Astrocyte of the spinal cord (primary cell): ENCODE measurements around the gene GSTA4.
"Not testable (repeated sequence)": the region's sequence is repeated elsewhere in the genome, so short reads cannot be mapped to it uniquely, and the experiment has no call there.

Experiments
- DNase-seq: peaks from one replicate; pipeline ENCODE4 v3.0.0; 2011; ENCODE audit warnings: low read depth, low spot score
- H3K4me3 ChIP-seq: 2 replicates; pipeline ENCODE4 v1.5.1; 2011; ENCODE audit warnings: low read depth, mild to moderate bottlenecking, low read length, moderate library complexity
- in situ Hi-C: cut with HindIII; loops from 2 replicates; pipeline ENCODE4 v1.10.0; 2017; ENCODE audit warnings: low sequenced_read_pairs
- TF ChIP-seq, protein P1 (sequence below): IDR thresholded peaks from 2 replicates; pipeline ENCODE4 v1.5.1; 2012; ENCODE audit warnings: low read depth, mild to moderate bottlenecking, low read length, inconsistent platforms

Gene GSTA4, protein sequence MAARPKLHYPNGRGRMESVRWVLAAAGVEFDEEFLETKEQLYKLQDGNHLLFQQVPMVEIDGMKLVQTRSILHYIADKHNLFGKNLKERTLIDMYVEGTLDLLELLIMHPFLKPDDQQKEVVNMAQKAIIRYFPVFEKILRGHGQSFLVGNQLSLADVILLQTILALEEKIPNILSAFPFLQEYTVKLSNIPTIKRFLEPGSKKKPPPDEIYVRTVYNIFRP

DNA sequence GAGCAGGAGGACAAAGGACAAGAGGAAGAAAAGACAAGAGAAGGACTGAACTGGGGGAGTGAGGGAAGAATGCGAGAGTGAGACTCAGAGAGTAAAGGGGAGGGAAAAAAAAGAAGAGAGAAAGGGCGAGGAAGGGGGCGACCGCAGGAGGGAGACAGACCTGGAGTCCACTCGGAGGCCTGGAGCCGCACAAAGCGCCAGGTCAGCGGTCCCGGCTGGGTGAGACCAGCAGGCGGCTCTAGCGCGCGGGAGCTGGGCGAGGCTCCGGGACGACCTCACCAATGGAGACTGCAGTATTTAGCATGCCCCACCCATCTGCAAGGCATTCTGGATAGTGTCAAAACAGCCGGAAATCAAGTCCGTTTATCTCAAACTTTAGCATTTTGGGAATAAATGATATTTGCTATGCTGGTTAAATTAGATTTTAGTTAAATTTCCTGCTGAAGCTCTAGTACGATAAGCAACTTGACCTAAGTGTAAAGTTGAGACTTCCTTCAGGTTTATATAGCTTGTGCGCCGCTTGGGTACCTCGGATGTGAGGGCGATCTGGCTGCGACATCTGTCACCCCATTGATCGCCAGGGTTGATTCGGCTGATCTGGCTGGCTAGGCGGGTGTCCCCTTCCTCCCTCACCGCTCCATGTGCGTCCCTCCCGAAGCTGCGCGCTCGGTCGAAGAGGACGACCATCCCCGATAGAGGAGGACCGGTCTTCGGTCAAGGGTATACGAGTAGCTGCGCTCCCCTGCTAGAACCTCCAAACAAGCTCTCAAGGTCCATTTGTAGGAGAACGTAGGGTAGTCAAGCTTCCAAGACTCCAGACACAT lies at the start of gene GSTA4:
Gene GSTA4, minus strand, starts transcription at position 196 of the 824 bp plus-strand sequence. CDS start 1,041 bp downstream, outside the sequence.
- TF ChIP-seq, protein P1, sequence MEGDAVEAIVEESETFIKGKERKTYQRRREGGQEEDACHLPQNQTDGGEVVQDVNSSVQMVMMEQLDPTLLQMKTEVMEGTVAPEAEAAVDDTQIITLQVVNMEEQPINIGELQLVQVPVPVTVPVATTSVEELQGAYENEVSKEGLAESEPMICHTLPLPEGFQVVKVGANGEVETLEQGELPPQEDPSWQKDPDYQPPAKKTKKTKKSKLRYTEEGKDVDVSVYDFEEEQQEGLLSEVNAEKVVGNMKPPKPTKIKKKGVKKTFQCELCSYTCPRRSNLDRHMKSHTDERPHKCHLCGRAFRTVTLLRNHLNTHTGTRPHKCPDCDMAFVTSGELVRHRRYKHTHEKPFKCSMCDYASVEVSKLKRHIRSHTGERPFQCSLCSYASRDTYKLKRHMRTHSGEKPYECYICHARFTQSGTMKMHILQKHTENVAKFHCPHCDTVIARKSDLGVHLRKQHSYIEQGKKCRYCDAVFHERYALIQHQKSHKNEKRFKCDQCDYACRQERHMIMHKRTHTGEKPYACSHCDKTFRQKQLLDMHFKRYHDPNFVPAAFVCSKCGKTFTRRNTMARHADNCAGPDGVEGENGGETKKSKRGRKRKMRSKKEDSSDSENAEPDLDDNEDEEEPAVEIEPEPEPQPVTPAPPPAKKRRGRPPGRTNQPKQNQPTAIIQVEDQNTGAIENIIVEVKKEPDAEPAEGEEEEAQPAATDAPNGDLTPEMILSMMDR = peak; percentile 84
- in situ Hi-C loops = not testable (repeated sequence)
- H3K4me3 ChIP-seq = peak within 1 kb of the TSS; percentile 82
- DNase-seq = peak; percentile 99

DNA sequence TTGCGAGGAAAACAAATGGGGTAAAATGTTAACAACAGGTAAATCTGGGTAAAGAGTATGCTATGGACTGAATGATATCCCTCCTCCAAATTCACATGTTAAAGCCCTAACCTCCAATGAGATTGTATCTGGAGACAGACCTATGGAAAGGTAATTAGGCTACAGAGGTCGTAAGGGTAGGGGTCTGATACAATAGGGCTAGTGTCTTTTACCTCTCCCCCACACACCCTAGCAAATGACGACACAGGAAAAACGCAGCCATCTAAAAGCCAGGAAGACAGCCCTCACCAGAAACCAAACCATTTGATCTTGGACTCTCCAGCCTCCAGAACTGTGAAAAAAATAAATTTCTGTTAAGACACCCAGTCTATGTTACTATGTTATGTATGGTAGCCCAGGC lies 49.5 kb upstream of the GSTA4 start:
- in situ Hi-C loops = no loop called here
- DNase-seq = no peak
- TF ChIP-seq, protein P1 = no peak
- H3K4me3 ChIP-seq = no peak overlapping the region

DNA sequence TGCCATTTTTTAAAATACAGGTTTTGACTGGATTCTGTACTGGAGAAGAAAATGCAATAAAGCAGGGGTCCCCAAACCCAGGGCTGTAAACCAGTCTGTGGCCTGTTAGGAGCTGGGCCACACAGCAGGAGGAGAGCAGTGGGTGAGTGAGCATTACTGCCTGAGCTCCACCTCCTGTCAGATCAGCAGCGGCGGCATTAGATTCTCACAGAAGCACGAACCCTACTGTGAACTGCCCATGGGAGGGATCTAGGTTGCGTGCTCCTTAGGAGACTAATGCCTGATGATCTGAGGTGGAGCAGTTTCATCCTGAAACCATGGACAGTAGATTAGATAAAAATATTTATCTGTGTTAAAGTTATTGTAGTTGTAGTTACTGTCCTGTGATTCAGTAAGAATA lies 49.0 kb upstream of the GSTA4 start:
- DNase-seq = peak; percentile 66
- H3K4me3 ChIP-seq = no peak overlapping the region
- TF ChIP-seq, protein P1 = no peak
- in situ Hi-C loops = no loop called here

DNA sequence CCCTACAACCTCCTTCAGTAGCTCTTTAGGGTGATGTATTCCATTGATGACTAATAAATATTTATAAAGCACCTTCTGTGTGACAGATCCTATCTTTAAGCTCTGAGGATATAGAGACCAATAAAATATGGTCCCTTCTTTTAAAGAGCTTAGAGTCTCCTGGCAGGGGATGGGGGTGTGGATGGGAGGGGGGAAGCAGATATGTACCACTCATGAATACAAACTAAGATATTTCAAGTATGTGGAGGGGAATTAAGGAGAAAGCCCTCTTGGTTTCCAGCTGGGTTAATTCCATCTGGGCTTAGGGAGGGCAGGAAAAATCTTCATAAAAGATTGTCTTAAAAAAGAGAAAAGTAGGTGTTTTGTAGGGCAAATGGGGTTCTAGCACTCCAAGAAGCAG lies 48.5 kb upstream of the GSTA4 start:
- no peak overlapping the region for H3K4me3 ChIP-seq
- in situ Hi-C loops = no loop called here
- TF ChIP-seq, protein P1 = no peak
- DNase-seq = peak; percentile 68

DNA sequence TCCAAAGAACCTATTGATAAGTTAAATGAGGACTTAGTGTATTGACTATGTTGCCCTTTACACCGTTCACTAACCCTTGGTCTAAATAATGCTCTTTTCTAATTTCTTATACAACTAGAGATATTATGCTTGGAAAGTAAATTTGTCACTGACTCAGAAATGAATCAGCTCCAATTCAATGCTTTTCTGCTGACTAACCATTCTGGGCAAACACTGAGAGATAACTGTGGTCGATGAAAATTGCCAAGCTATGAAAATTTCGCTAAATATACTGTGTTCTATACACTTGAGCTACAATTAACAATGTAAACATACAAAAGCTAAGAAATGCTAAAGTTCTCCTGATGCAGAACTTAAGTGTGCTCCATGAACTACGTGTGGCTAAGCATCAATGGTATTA lies 47.0 kb upstream of the GSTA4 start:
- peak; percentile 92 for DNase-seq

DNA sequence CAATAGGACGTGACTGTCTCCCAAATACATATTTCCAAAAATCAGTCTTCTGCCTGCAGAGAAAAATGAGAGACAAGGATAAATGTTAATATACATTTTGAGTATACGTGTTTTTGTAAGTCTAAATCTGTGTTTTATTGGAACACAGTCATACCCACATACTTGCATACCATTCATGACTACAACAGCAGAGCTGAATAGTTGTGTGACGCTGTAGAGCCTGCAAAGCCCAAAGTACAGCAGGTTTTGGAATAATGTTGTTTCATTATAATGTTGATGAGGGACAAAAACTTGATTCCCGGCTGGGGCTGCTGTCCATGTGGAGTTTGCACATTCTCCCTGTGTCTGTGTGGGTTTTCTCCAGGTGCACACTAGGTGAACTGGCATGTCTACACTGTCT lies 46.3 kb upstream of the GSTA4 start:
- TF ChIP-seq, protein P1 = no peak
- DNase-seq = peak; percentile 68
- in situ Hi-C loops = no loop called here
- no peak overlapping the region for H3K4me3 ChIP-seq

More for the DNA sequence above, 47.0 kb upstream of the GSTA4 start:
- in situ Hi-C loops = no loop called here
- TF ChIP-seq, protein P1 = no peak
- no peak overlapping the region for H3K4me3 ChIP-seq
